ENCODE data around the gene FBN1. TPM values are rescaled to one million over a fixed set of nuclear protein-coding genes. Genes with fewer than 3 reads are reported as not detected.

The FBN1 gene
- total RNA-seq, 1 donor from 2014 or later = 12.6 TPM

DNA sequence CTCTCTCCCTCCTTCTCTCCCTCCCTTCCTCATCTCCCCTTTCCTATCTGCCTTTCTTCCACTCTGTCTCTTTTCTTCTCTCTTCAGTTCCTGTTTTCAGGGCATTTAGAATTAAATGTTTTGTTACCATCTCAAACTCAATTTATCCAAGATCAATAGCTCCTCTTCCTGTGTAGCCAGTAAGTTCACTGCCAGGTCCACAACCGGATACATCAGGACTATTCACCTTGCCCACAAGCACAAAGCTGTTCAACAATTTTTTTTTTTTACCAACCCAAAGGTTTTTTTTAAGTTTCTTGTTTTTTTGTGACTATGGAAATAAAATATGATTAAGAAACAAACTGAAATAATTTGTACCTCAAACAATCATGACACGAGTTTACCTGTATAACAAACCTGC, 26.1 kb downstream of the FBN1 start:
- H3K4me3 Mint-ChIP-seq (ENCODE audit: unreplicated experiment) = no peak overlapping the region

DNA sequence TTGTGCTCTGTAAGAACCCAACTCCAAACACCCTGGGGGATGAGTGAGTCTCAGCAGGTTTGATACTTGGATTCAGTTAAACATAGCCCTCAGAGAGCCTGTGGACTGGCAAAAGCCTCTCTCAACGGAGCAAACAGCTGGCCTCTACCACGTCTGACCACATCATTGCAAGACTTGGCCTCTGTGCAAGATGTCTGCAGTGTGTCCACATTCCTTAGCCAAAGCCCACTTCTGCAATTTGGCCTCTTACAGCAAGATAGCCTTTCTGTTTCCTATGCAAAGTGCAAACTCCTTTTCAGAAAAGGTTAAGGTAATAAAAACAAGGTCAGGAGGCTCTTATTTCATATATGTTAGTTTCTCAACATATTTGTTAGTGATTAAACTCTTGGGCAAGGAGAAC, 27.9 kb downstream of the FBN1 start:
- Mint-ChIP-seq H3K4me1 (ENCODE audit: low read depth, unreplicated experiment) (no peaks in the 10 kb centered on the region), H3K9me3 (ENCODE audit: unreplicated experiment) (peaks cover 2% of the 10 kb centered on the region), H3K4me3 (ENCODE audit: unreplicated experiment) (no peak overlapping the region), H3K27ac (ENCODE audit: unreplicated experiment) (no peak overlapping the region), H3K36me3 (ENCODE audit: unreplicated experiment) (peaks cover 5% of the 10 kb centered on the region), H3K27me3 (ENCODE audit: unreplicated experiment) (no peaks in the 10 kb centered on the region)
- no peak for DNase-seq
- TF ChIP-seq CTCF (IDR thresholded peaks at IDR 0.05; ENCODE audit: partially characterized antibody, unreplicated experiment) = no peak

More for the DNA sequence above, 26.1 kb downstream of the FBN1 start:
- Mint-ChIP-seq H3K9me3 (ENCODE audit: unreplicated experiment) (peaks cover 2% of the 10 kb centered on the region), H3K4me1 (ENCODE audit: low read depth, unreplicated experiment) (no peaks in the 10 kb centered on the region), H3K27me3 (ENCODE audit: unreplicated experiment) (no peaks in the 10 kb centered on the region), H3K27ac (ENCODE audit: unreplicated experiment) (no peak overlapping the region), H3K36me3 (ENCODE audit: unreplicated experiment) (peaks cover 5% of the 10 kb centered on the region)
- DNase-seq = no peak
- TF ChIP-seq CTCF (IDR thresholded peaks at IDR 0.05; ENCODE audit: partially characterized antibody, unreplicated experiment) = no peak

- no peak for TF ChIP-seq CTCF (IDR thresholded peaks at IDR 0.05; ENCODE audit: partially characterized antibody, unreplicated experiment)
Measured at GRCh38 chr15:48616216-48616615, 29.3 kb downstream of the FBN1 start.

GRCh38 chr15:48614051-48614450, 31.5 kb downstream of the FBN1 start:
- no peaks in the 10 kb centered on the region for H3K27me3 Mint-ChIP-seq (ENCODE audit: unreplicated experiment)
- no peaks in the 10 kb centered on the region for H3K36me3 Mint-ChIP-seq (ENCODE audit: unreplicated experiment)
- no peak for TF ChIP-seq CTCF (IDR thresholded peaks at IDR 0.05; ENCODE audit: partially characterized antibody, unreplicated experiment)
- H3K9me3 Mint-ChIP-seq (ENCODE audit: unreplicated experiment) = no peaks in the 10 kb centered on the region
- H3K4me3 Mint-ChIP-seq (ENCODE audit: unreplicated experiment) = no peak overlapping the region
- H3K4me1 Mint-ChIP-seq (ENCODE audit: low read depth, unreplicated experiment) = peaks cover 4% of the 10 kb centered on the region
- no peak for DNase-seq
- H3K27ac Mint-ChIP-seq (ENCODE audit: unreplicated experiment) = no peak overlapping the region

More at GRCh38 chr15:48616216-48616615, 29.3 kb downstream of the FBN1 start:
- Mint-ChIP-seq H3K36me3 (ENCODE audit: unreplicated experiment) (peaks cover 5% of the 10 kb centered on the region), H3K9me3 (ENCODE audit: unreplicated experiment) (peaks cover 2% of the 10 kb centered on the region), H3K4me3 (ENCODE audit: unreplicated experiment) (no peak overlapping the region), H3K4me1 (ENCODE audit: low read depth, unreplicated experiment) (no peaks in the 10 kb centered on the region), H3K27ac (ENCODE audit: unreplicated experiment) (no peak overlapping the region), H3K27me3 (ENCODE audit: unreplicated experiment) (no peaks in the 10 kb centered on the region)
- no peak for DNase-seq

- TF ChIP-seq CTCF (IDR thresholded peaks at IDR 0.05; ENCODE audit: partially characterized antibody, unreplicated experiment) = no peak
- no peaks in the 10 kb centered on the region for H3K27me3 Mint-ChIP-seq (ENCODE audit: unreplicated experiment)
- H3K4me1 Mint-ChIP-seq (ENCODE audit: low read depth, unreplicated experiment) = peaks cover 4% of the 10 kb centered on the region
- no peak for DNase-seq
- H3K36me3 Mint-ChIP-seq (ENCODE audit: unreplicated experiment) = no peaks in the 10 kb centered on the region
- H3K27ac Mint-ChIP-seq (ENCODE audit: unreplicated experiment) = no peak overlapping the region
- H3K9me3 Mint-ChIP-seq (ENCODE audit: unreplicated experiment) = no peaks in the 10 kb centered on the region
- H3K4me3 Mint-ChIP-seq (ENCODE audit: unreplicated experiment) = no peak overlapping the region
Measured at GRCh38 chr15:48609486-48609885, 36.0 kb downstream of the FBN1 start.
